Esophagus muscularis mucosa (tissue), 3 donors: ENCODE results near the gene CSTF1.

ENCODE experiments used
- EP300 ChIP-seq: sonication (generic); formaldehyde crosslinking; IDR thresholded peaks from one replicate; pipeline ENCODE4 v1.6.1; 2017; ENCODE audit warnings: antibody characterized with exemption
- TF ChIP-seq, protein P1 (sequence below), 3 experiments: fragments of 200-600 bp in 2 of 3; fragments of 450-650 bp in 1 of 3; sonication (generic) in 2 of 3; IDR thresholded peaks; one replicate each; pipeline ENCODE4 v1.5.1; 2017 to 2019; ENCODE audit warnings: antibody characterized with exemption in 3 of 3, mild to moderate bottlenecking in 2 of 3, moderate library complexity in 1 of 3

DNA sequence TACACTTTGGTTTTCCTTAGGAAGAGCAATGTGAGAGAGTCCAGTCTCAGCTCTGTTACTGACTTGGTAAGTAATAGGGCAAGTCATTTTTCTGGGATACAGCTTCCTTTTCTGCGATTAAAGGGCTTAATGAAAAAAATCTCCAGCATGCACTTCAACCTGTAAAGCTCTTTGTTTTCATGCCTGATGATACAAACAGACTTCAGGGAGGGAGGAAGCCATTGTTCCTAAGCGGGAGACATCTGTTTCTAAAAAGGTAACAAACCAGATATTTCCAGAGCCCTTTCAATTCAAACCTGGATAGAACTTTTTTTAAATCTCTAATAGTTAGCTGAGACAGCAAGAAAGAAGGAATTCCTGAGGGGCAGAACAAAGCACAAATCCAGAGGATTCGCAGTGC is 14.5 kb downstream of the CSTF1 start:
- TF ChIP-seq, protein P1, sequence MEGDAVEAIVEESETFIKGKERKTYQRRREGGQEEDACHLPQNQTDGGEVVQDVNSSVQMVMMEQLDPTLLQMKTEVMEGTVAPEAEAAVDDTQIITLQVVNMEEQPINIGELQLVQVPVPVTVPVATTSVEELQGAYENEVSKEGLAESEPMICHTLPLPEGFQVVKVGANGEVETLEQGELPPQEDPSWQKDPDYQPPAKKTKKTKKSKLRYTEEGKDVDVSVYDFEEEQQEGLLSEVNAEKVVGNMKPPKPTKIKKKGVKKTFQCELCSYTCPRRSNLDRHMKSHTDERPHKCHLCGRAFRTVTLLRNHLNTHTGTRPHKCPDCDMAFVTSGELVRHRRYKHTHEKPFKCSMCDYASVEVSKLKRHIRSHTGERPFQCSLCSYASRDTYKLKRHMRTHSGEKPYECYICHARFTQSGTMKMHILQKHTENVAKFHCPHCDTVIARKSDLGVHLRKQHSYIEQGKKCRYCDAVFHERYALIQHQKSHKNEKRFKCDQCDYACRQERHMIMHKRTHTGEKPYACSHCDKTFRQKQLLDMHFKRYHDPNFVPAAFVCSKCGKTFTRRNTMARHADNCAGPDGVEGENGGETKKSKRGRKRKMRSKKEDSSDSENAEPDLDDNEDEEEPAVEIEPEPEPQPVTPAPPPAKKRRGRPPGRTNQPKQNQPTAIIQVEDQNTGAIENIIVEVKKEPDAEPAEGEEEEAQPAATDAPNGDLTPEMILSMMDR (IDR thresholded peaks at IDR 0.05) = no peak
- TF ChIP-seq EP300 = no peak
